ENCODE measurements around the gene PRRX2.

PRRX2 gene

GRCh38 chr9:129665389-129665775 lies at the start of gene PRRX2:
Gene PRRX2, plus strand, starts transcription at chr9:129665647. Its CDS starts 221 bp downstream, at chr9:129665868.
- peak in 2 of 3 experiments; percentile 13 to 50 for DNase-seq (ENCODE audit: low read depth in 3 of 3)

GRCh38 chr9:129617167-129617566 lies 48.3 kb upstream of the PRRX2 start:
- DNase-seq (ENCODE audit: low read depth in 3 of 3), result no peak

GRCh38 chr9:129619787-129620668 lies 45.4 kb upstream of the PRRX2 start:
- DNase-seq (ENCODE audit: low read depth in 3 of 3), result no peak

- no peak for DNase-seq (ENCODE audit: low read depth in 3 of 3)
Observed at GRCh38 chr9:129620669-129621295, 44.7 kb upstream of the PRRX2 start, which contains the start of gene C9orf50. Gene C9orf50, minus strand, starts transcription at chr9:129621101. Its CDS starts 527 bp downstream, at chr9:129620574.

GRCh38 chr9:129623331-129623730 lies 42.1 kb upstream of the PRRX2 start:
- no peak for DNase-seq (ENCODE audit: low read depth in 3 of 3)

- DNase-seq (ENCODE audit: low read depth in 3 of 3), result peak; percentile 49 to 79 (median 59)
Observed at GRCh38 chr9:129624168-129624759, 41.2 kb upstream of the PRRX2 start.

GRCh38 chr9:129624947-129625346 lies 40.5 kb upstream of the PRRX2 start:
- no peak for DNase-seq (ENCODE audit: low read depth in 3 of 3)

- peak; percentile 83 to 85 (median 85) for DNase-seq (ENCODE audit: low read depth in 3 of 3)
Observed at GRCh38 chr9:129626079-129626624, 39.3 kb upstream of the PRRX2 start, which contains the start of gene NTMT1. Gene NTMT1, plus strand, starts transcription at chr9:129626163. Its CDS starts 6,541 bp downstream, at chr9:129632704.

GRCh38 chr9:129626625-129627284 lies 38.7 kb upstream of the PRRX2 start:
- DNase-seq (ENCODE audit: low read depth in 3 of 3), result no peak

GRCh38 chr9:129627556-129628440 lies 37.6 kb upstream of the PRRX2 start:
- DNase-seq (ENCODE audit: low read depth in 3 of 3), result no peak

GRCh38 chr9:129628709-129629108 lies 36.7 kb upstream of the PRRX2 start:
- DNase-seq (ENCODE audit: low read depth in 3 of 3), result no peak

- DNase-seq (ENCODE audit: low read depth in 3 of 3), result no peak
Observed at GRCh38 chr9:129629251-129629820, 36.1 kb upstream of the PRRX2 start.

GRCh38 chr9:129630967-129631673 lies 34.3 kb upstream of the PRRX2 start:
- no peak for DNase-seq (ENCODE audit: low read depth in 3 of 3)

- DNase-seq (ENCODE audit: low read depth in 3 of 3), result no peak
Observed at GRCh38 chr9:129631674-129632129, 33.7 kb upstream of the PRRX2 start.

- no peak for DNase-seq (ENCODE audit: low read depth in 3 of 3)
Observed at GRCh38 chr9:129632460-129632859, 33.0 kb upstream of the PRRX2 start.

GRCh38 chr9:129633207-129633606 lies 32.2 kb upstream of the PRRX2 start:
- DNase-seq (ENCODE audit: low read depth in 3 of 3), result no peak

GRCh38 chr9:129633848-129634247 lies 31.6 kb upstream of the PRRX2 start:
- no peak for DNase-seq (ENCODE audit: low read depth in 3 of 3)

GRCh38 chr9:129635099-129636065 lies 30.1 kb upstream of the PRRX2 start:
- DNase-seq (ENCODE audit: low read depth in 3 of 3), result no peak

All from stimulated activated CD4-positive, alpha-beta T cell treated with anti-CD3 and anti-CD28 coated beads, TNF-alpha, amount 100 ng/mL, for 24 hours (primary cell).